Subcutaneous adipose tissue (tissue), 4 donors: Measurements from ENCODE around the gene AQP5. TPM values are rescaled to one million over a fixed set of nuclear protein-coding genes. Genes with fewer than 3 reads are reported as not detected.

Experiments used
- total RNA-seq, 4 donors: library from RNA; depleted of rRNA; stranded (reverse); fragments of >200 nt; gene quantifications; one replicate each; pipeline ENCODE4 v1.1.0, GENCODE V29; 2016
- TF ChIP-seq, protein P1 (sequence below): fragments of 450-650 bp; IDR thresholded peaks from one replicate; pipeline ENCODE4 v1.5.1; 2016; ENCODE audit warnings: low read depth, mild to moderate bottlenecking, control low read depth, antibody characterized with exemption, moderate library complexity

Gene AQP5
- total RNA-seq, 4 donors from 2014 or later = not detected

DNA sequence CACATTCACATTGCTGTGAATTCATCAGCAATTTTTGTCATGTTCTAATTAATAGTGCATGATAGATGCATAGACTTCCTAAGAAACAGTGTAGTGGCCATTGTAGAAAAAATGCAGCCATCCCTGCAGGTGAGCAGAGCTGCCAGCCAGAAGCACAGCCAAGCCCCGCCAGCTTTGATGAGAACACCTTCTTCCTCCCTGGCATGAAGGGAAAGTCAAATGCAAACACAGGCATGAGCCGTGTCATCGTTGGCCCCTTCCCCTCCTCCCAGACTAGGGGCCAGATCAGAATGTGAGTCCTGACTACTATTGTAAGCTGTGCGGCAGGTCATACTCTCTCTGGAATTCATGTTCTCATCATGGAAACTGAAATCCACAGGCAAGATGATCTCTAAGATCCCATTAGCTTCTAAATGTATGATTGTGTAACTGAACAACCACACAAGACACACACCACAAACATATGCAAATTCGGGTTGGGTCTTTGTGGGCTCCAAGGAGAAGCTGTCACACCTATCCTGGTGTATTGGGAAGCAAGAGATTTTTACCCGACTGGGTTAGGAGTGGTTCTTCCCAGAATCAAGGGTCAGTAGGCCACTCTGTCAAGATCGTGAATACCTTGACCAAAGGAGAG, 14.0 kb upstream of the AQP5 start:
- TF ChIP-seq, protein P1, sequence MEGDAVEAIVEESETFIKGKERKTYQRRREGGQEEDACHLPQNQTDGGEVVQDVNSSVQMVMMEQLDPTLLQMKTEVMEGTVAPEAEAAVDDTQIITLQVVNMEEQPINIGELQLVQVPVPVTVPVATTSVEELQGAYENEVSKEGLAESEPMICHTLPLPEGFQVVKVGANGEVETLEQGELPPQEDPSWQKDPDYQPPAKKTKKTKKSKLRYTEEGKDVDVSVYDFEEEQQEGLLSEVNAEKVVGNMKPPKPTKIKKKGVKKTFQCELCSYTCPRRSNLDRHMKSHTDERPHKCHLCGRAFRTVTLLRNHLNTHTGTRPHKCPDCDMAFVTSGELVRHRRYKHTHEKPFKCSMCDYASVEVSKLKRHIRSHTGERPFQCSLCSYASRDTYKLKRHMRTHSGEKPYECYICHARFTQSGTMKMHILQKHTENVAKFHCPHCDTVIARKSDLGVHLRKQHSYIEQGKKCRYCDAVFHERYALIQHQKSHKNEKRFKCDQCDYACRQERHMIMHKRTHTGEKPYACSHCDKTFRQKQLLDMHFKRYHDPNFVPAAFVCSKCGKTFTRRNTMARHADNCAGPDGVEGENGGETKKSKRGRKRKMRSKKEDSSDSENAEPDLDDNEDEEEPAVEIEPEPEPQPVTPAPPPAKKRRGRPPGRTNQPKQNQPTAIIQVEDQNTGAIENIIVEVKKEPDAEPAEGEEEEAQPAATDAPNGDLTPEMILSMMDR = no peak

DNA sequence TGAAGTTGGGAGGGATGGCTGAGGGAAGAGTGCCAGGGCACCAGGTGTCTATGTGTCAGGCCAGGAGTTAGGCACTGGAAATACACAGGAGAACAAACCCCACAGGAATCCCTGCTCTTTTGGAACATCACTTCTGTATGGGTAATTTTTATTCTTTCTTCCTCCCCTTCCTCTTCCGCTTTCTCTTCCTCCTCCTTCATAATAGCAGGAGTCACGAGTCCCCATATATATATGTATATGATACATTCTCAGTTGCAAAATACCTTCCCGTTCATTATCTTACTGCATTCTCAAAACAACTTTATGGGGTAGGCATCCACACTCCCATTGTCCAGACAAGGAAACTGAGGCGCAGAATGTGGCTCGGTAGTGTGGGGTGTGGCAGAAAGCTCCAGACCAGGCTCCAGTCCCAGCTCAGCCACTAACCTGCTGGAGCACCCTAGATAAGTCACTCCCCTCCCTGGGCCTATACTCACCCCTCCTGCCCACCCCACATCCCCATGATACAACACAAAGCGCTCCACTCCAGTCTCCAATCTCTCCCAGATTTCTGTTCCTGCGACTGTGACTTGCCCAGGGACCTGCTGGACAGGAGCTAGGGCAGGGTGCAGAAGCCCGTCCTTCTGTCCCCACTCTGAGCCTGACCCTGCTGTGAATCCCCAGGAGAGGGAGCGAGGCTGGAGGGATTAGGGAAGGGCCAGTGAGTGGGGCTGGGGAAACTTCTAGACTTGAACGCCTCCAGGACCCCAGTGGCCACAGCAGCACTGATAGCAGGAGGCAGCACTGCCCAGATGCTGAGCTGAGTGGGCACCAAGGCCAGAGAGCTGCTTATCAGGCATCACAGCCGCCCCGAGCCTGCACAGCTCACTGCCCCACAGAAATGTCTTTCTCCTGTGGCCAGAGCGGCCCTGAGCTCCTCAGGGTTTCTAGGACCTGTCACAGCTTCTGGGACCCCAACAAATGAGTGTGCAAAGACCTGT, 12.5 kb upstream of the AQP5 start:
- TF ChIP-seq, protein P1 = no peak

DNA sequence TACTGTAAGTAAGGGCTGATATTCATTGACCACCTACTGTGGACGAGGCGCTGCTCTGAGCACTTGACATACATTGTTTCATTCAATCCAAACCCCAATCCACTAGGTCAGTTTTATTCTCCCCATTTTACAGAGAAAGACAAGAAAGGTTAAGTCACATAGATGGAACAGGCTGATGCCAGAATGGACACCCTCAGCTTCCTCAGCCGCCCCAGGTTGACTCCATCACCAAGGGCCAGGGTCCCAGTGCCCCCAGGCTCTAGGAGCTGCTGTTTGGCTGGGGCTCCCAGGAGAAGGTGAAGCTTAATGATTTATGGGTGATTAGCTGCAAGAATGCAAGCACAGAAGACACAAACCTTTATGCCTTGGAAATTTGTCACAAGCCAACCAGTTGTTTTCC, 11.8 kb upstream of the AQP5 start:
- TF ChIP-seq, protein P1 = no peak

- TF ChIP-seq, protein P1 = no peak
Observed at GRCh38 chr12:49950273-49951251, 11.1 kb upstream of the AQP5 start, which contains the start of gene AQP2. AQP2 (plus strand) TSS chr12:49950737; CDS start chr12:49950831, 94 bp downstream.

DNA sequence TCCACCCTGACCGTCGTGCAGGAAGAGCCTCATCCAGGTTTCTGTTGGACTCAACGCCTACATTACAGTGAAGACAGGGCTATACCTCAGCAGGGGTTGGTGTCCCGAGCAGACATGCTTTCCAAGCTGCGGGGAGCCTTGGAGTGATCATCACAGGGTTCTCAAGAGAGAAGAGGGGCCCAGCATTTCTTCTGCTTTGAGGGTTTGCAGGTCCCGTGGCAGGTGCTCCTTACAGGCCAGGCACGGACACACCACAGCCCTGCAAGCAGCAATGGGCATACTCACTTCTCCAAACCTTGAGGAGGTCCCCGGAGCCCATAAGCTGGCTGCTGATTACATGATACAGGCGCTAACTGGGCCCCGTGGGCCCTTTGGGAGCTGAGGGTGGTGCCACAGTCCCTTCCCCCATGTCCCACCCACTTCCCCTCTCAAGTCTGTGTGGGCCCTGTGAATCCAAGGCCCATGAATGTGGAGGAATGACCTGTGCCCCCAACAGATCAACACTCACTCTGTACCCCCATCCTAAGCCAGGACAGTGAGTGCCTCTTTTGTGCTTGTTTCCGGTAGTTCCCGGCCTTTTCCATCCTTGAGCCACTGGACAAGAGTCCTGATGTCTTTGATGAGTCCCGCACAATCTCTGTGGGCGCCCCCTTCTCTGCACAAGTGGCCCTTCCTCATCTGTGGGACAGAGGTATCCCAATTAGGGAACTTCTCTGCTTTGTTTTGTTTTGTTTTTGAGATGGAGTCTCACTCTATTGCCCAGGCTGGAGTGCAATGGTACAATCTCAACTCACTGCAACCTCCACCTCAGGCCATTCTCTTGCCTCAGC, 10.0 kb upstream of the AQP5 start:
- TF ChIP-seq, protein P1 = no peak

DNA sequence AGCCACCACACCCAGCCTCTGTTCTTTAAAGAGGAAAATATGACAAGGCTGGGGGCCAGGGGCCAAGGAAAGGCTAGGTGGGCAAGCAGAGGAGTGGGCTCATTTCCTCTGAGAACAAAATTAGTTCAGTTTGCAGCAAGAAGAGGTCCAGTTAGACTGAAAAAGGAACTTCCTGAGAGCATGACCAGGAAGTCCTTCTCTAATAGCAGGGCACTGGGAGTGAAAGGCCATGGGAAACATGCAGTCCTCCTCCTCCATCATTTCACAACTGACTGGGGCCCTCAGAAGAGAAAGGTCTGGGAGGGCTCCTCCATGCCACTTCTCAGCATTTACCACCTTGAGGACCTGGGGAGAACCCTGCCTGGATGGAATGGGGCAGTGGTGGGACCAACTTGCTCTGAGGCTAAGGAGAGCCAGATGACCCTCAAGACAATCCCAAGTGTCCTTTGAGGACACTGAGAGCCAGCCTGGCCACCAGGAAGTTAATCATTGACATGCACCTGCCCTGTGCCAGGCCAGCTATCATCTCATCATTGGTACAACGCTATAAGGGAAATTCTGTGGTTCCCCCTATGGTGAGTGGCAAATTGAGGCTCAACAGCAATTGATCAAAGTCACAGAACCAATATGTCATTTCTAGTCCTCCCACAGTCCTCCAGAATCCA, 9.1 kb upstream of the AQP5 start:
- TF ChIP-seq, protein P1 = no peak
